Trophoblast cell (in vitro differentiated cells and primary cell): ENCODE measurements around the gene PPP6R2.

Experiments
- DNase-seq, 2 donors: peaks; one replicate each; pipeline ENCODE4 v3.0.0-alpha.2; 2016
- H2AFZ ChIP-seq: 2 replicates; pipeline ENCODE4 v1.6.1; 2013; ENCODE audit warnings: low read length, moderate library complexity, mild to moderate bottlenecking; ENCODE audit not compliant: insufficient read depth, poor library complexity
- H2AK5ac ChIP-seq: 2 replicates; pipeline ENCODE4 v1.6.1; 2013; ENCODE audit warnings: mild to moderate bottlenecking, low read length
- H2BK120ac ChIP-seq: 2 replicates; pipeline ENCODE4 v1.6.1; 2013; ENCODE audit warnings: low read length, mild to moderate bottlenecking, moderate library complexity; ENCODE audit not compliant: insufficient read depth, poor library complexity
- H2BK12ac ChIP-seq: 2 replicates; pipeline ENCODE4 v1.6.1; 2013; ENCODE audit warnings: mild to moderate bottlenecking, low read length, moderate library complexity
- H2BK5ac ChIP-seq: 2 replicates; pipeline ENCODE4 v1.6.1; 2013; ENCODE audit warnings: low read length, low read depth, moderate library complexity, mild to moderate bottlenecking; ENCODE audit not compliant: poor library complexity
- H3K14ac ChIP-seq: 2 replicates; pipeline ENCODE4 v1.6.1; 2013; ENCODE audit warnings: mild to moderate bottlenecking, low read length
- H3K18ac ChIP-seq: 2 replicates; pipeline ENCODE4 v1.6.1; 2013; ENCODE audit warnings: mild to moderate bottlenecking, low read length
- H3K23ac ChIP-seq: 2 replicates; pipeline ENCODE4 v1.6.1; 2013; ENCODE audit warnings: low read length
- H3K27ac ChIP-seq: 2 replicates; pipeline ENCODE4 v1.5.1; 2013; ENCODE audit warnings: low read depth, mild to moderate bottlenecking, inconsistent platforms, low read length, moderate library complexity
- H3K27me3 ChIP-seq: 2 replicates; pipeline ENCODE4 v1.6.1; 2013; ENCODE audit warnings: inconsistent platforms, mild to moderate bottlenecking, low read length, moderate library complexity; ENCODE audit not compliant: insufficient read depth
- H3K36me3 ChIP-seq, 2 experiments: 1 replicate in 1 of 2; 2 replicates in 1 of 2; pipeline ENCODE4 v1.6.1; 2013; ENCODE audit warnings: low read length in 2 of 2, mild to moderate bottlenecking in 2 of 2, moderate library complexity in 1 of 2; ENCODE audit not compliant: insufficient read depth in 2 of 2, control insufficient read depth in 1 of 2
- H3K4ac ChIP-seq: 2 replicates; pipeline ENCODE4 v1.6.1; 2013; ENCODE audit warnings: low read depth, mild to moderate bottlenecking, low read length, moderate library complexity
- H3K4me1 ChIP-seq, 2 experiments: 1 replicate in 1 of 2; 2 replicates in 1 of 2; pipeline ENCODE4 v1.6.1; 2013; ENCODE audit warnings: low read length in 2 of 2, mild to moderate bottlenecking in 2 of 2, moderate library complexity in 1 of 2; ENCODE audit not compliant: insufficient read depth in 2 of 2, control insufficient read depth in 1 of 2
- H3K4me2 ChIP-seq: 2 replicates; pipeline ENCODE4 v1.6.1; 2013; ENCODE audit warnings: inconsistent platforms, mild to moderate bottlenecking, low read length, moderate library complexity
- H3K4me3 ChIP-seq: 2 replicates; pipeline ENCODE4 v1.5.1; 2013; ENCODE audit warnings: mild to moderate bottlenecking, low read depth, low read length, inconsistent platforms
- H3K79me1 ChIP-seq: one replicate; pipeline ENCODE4 v1.6.1; 2013; ENCODE audit warnings: low read length
- H3K79me2 ChIP-seq: 2 replicates; pipeline ENCODE4 v1.6.1; 2013; ENCODE audit warnings: low read length, mild to moderate bottlenecking; ENCODE audit not compliant: control insufficient read depth, insufficient read depth, poor library complexity
- H3K9ac ChIP-seq: 2 replicates; pipeline ENCODE4 v1.6.1; 2013; ENCODE audit warnings: mild to moderate bottlenecking, low read length
- H3K9me3 ChIP-seq: 2 replicates; pipeline ENCODE4 v1.6.1; 2013; ENCODE audit warnings: low read depth, mild to moderate bottlenecking, control low read depth, inconsistent platforms, low read length; ENCODE audit not compliant: insufficient read depth
- H4K12ac ChIP-seq: 2 replicates; pipeline ENCODE4 v1.6.1; 2013; ENCODE audit warnings: low read depth, mild to moderate bottlenecking, low read length, moderate library complexity
- H4K8ac ChIP-seq: 2 replicates; pipeline ENCODE4 v1.6.1; 2013; ENCODE audit warnings: low read depth, mild to moderate bottlenecking, low read length, moderate library complexity
- H4K91ac ChIP-seq: one replicate; pipeline ENCODE4 v1.6.1; 2013; ENCODE audit warnings: low read depth, mild to moderate bottlenecking, low read length, moderate library complexity
- WGBS: extraction: QIAGEN DNeasy Blood & Tissue Kit; methylation state at CpG from one replicate; pipeline ENCODE4 v1.1.7; 2013; ENCODE audit warnings: missing lambda C conversion rate; ENCODE audit not compliant: insufficient read length, insufficient coverage; ENCODE audit errors: extremely low coverage; 5-methylcytosine and 5-hydroxymethylcytosine counted together

Gene PPP6R2

DNA sequence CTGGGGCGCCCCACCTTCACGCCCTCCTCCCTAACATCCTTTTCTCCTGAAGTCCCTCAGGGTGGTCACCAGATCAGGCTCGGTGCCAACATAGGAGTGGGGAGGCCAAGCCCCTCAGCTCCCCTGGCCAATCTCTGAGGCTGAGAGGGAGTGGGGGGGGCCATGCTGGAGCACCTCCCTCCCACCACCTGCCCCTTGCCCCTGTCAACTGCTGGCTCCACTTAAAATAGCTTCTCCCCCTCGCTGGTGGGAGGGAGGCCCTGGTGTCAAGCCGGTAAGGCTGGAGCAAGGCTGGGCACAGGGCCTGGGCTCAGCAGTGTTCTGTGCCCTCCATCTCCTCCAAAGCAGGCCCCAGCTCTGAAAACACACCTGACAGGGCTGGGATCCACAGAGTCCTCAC lies 40.6 kb upstream of the PPP6R2 start:
- Histone ChIP-seq H3K4me2 (no peak overlapping the region), H3K9ac (no peak overlapping the region), H3K4me3 (no peak overlapping the region), H3K36me3 (peaks cover 6% of the 10 kb centered on the region in 2 experiments), H2BK12ac (no peak overlapping the region), H3K18ac (no peak overlapping the region), H2BK120ac (no peak overlapping the region), H3K27ac (no peak overlapping the region), H4K91ac (no peak overlapping the region), H3K79me1 (peaks cover 35% of the 10 kb centered on the region), H4K12ac (no peak overlapping the region), H3K14ac (no peak overlapping the region), H3K27me3 (no peaks in the 10 kb centered on the region), H4K8ac (no peak overlapping the region), H3K23ac (no peak overlapping the region), H2AFZ (peak overlapping the region; percentile 60), H2AK5ac (no peak overlapping the region), H3K4ac (no peak overlapping the region), H3K9me3 (no peaks in the 10 kb centered on the region), H3K79me2 (peaks cover 21% of the 10 kb centered on the region), H2BK5ac (no peak overlapping the region), H3K4me1 (peaks cover 47 to 48% of the 10 kb centered on the region in 2 experiments)
- WGBS, result no CpG with 5 or more reads among the region's 5 CpGs
- no peak for DNase-seq

DNA sequence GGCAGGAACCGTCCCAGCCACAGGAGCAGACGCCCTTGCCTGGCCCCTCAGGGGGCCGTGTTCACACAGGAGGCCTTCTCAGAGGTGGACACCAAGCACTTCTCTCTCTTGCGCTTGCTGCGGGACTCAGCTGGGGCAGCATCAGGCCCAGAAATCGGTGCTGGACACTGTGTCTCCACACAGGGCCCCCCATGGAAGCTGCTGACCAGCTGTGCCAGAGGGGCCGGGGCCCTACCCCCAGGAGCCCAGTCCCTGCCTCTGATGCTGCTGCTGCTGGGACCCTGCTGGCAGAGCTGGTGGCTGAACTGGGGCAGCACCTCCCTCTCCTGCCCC lies 39.6 kb upstream of the PPP6R2 start:
- peaks cover 21% of the 10 kb centered on the region for H3K79me2 ChIP-seq
- peak overlapping the region; percentile 16 for H2BK5ac ChIP-seq
- H3K4ac ChIP-seq, result peak overlapping the region; percentile 2
- no CpG with 5 or more reads among the region's 7 CpGs for WGBS
- H3K9ac ChIP-seq, result no peak overlapping the region
- peak overlapping the region; percentile 2 for H2BK12ac ChIP-seq
- no peaks in the 10 kb centered on the region for H3K9me3 ChIP-seq
- no peaks in the 10 kb centered on the region for H3K27me3 ChIP-seq
- peak overlapping the region; percentile 8 for H4K91ac ChIP-seq
- no peak overlapping the region for H2AFZ ChIP-seq
- H3K27ac ChIP-seq, result peak overlapping the region; percentile 7
- DNase-seq, result no peak
- no peak overlapping the region for H4K12ac ChIP-seq
- peaks cover 52 to 53% of the 10 kb centered on the region in 2 experiments for H3K4me1 ChIP-seq
- no peak overlapping the region for H3K4me2 ChIP-seq
- peaks cover 6% of the 10 kb centered on the region in 2 experiments for H3K36me3 ChIP-seq
- peak overlapping the region; percentile 13 for H4K8ac ChIP-seq
- H3K18ac ChIP-seq, result peak overlapping the region; percentile 47
- H3K79me1 ChIP-seq, result peaks cover 41% of the 10 kb centered on the region
- H3K23ac ChIP-seq, result no peak overlapping the region
- no peak overlapping the region for H2BK120ac ChIP-seq
- H3K4me3 ChIP-seq, result no peak overlapping the region
- peak overlapping the region; percentile 2 for H3K14ac ChIP-seq
- H2AK5ac ChIP-seq, result peak overlapping the region; percentile 36

DNA sequence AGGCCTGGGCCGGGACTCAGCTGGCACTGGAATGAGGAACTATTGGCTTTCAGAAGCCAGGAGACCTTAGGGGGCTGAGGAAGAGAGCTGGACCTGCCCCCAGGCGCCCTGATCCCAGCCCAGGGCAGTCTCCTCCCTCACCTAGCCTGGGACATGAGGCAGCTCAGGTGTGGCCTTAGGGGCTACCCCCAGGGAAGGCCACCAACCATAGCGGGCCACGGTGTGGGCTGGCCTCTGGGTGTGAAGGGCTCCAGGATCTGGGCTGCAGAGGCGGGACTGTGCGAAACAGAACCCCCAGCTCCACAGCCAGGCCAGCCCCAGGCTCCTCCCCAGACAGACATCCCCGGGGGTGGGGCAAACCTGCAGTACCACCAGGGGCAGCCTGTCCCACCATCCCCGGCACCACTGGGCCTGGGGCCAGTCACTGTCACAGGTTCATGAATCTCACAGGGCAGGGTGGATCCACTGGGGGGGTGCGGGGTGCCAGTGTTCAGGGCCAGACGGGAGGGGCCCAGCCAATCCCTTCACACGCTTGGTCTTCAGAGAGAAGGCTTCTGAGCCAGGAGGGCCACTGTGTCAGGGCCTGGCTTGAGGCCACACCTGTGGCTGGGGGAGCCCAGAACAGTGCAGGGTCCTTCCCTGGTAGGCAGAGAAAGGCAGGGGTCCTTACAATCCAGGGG lies 39.1 kb upstream of the PPP6R2 start:
- Histone ChIP-seq H2BK12ac (peak overlapping the region; percentile 59), H2BK120ac (no peak overlapping the region), H3K4me2 (peak overlapping the region; percentile 23), H3K14ac (peak overlapping the region; percentile 30), H3K4me3 (no peak overlapping the region), H3K36me3 (peaks cover 6% of the 10 kb centered on the region in 2 experiments), H3K79me1 (peaks cover 38% of the 10 kb centered on the region), H3K18ac (peak overlapping the region; percentile 56), H2BK5ac (no peak overlapping the region), H3K27me3 (no peaks in the 10 kb centered on the region), H3K79me2 (peaks cover 19% of the 10 kb centered on the region), H3K23ac (no peak overlapping the region), H3K9me3 (no peaks in the 10 kb centered on the region), H2AK5ac (peak overlapping the region; percentile 28), H2AFZ (no peak overlapping the region), H3K9ac (no peak overlapping the region), H4K12ac (peak overlapping the region; percentile 46), H4K91ac (peak overlapping the region; percentile 22), H3K27ac (peak overlapping the region; percentile 7), H3K4me1 (peaks cover 49 to 52% of the 10 kb centered on the region in 2 experiments), H3K4ac (no peak overlapping the region), H4K8ac (peak overlapping the region; percentile 36)
- DNase-seq, result peak; percentile 99
- no CpG with 5 or more reads among the region's 11 CpGs for WGBS

DNA sequence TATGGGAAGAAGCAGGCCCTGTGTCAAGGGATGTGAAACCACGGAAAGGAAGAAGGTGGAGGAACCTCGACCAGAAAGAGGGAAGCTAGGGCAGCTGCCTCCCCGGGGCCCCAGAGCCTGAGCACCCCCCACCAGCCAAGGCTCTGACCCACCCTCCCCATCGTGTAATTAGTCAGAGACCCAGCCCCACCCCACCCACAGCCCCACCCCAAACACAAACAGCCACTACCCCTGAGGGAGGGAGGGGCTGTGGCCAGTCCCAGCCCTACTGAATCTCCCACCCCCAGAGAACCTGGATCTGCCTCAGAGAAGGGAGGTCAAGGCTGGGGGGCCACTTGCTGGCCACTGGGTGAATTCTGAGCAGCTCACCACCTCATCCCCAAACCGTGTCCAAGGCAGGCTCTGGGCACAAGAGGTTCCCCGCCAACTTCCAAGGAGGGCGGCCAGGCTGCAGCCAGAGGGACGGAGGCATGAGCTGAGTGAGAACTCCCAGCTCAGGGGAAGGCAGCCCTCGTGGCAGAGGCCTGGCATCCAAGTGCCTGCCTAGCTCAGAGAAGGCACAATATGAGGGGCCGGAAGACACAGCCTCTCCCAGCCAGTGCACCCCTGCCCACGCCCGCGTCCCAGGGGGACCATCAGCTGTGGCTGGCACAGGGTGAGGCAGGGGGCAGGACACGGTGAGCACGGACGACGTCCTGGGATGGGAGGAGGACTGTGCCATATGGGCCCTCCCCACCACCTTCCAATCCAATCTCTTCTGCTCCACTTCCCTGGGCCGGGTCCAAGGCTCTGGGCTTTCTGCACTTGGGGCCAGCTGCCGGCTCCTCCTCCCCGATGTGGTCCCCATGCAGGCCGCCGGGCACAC lies 38.4 kb upstream of the PPP6R2 start:
- no peak overlapping the region for H3K4me2 ChIP-seq
- H3K79me2 ChIP-seq, result peaks cover 16% of the 10 kb centered on the region
- H2AK5ac ChIP-seq, result peak overlapping the region; percentile 28
- H3K4ac ChIP-seq, result peak overlapping the region; percentile 28
- H3K4me1 ChIP-seq, result peaks cover 45 to 49% of the 10 kb centered on the region in 2 experiments
- no peak overlapping the region for H2BK120ac ChIP-seq
- H3K4me3 ChIP-seq, result no peak overlapping the region
- H4K12ac ChIP-seq, result peak overlapping the region; percentile 46
- no peak overlapping the region for H3K27ac ChIP-seq
- H3K9ac ChIP-seq, result no peak overlapping the region
- H3K18ac ChIP-seq, result peak overlapping the region; percentile 63
- H3K9me3 ChIP-seq, result no peaks in the 10 kb centered on the region
- peak overlapping the region; percentile 36 for H4K8ac ChIP-seq
- H3K79me1 ChIP-seq, result peaks cover 36% of the 10 kb centered on the region
- H2BK5ac ChIP-seq, result no peak overlapping the region
- no peak overlapping the region for H3K23ac ChIP-seq
- H3K27me3 ChIP-seq, result no peaks in the 10 kb centered on the region
- WGBS, result no CpG with 5 or more reads among the region's 22 CpGs
- H2AFZ ChIP-seq, result no peak overlapping the region
- H3K36me3 ChIP-seq, result peaks cover 6% of the 10 kb centered on the region in 2 experiments
- peak overlapping the region; percentile 30 for H3K14ac ChIP-seq
- H2BK12ac ChIP-seq, result peak overlapping the region; percentile 59
- H4K91ac ChIP-seq, result peak overlapping the region; percentile 90
- peak in 1 of 2 donors; percentile 44 for DNase-seq
